Vagina (tissue), 2 donors: ENCODE measurements around the gene KBTBD6.

Experiments
- CTCF ChIP-seq, 3 experiments: fragments of 450-650 bp in 2 of 3; fragments of 200-600 bp in 1 of 3; sonication (generic) in 1 of 3; IDR thresholded peaks; one replicate each; pipeline ENCODE4 v1.5.1; 2017 to 2019; ENCODE audit warnings: antibody characterized with exemption in 3 of 3, mild to moderate bottlenecking in 2 of 3, moderate library complexity in 2 of 3
- POLR2A ChIP-seq, 2 donors: fragments of 450-650 bp; IDR thresholded peaks; one replicate each; pipeline ENCODE4 v1.6.1; 2017; ENCODE audit warnings: antibody characterized with exemption in 2 of 2, mild to moderate bottlenecking in 2 of 2, moderate library complexity in 2 of 2
- POLR2AphosphoS5 ChIP-seq, 2 donors: sonication (generic); formaldehyde crosslinking; IDR thresholded peaks; one replicate each; pipeline ENCODE4 v1.9.0; 2017; ENCODE audit warnings: antibody characterized with exemption in 2 of 2, mild to moderate bottlenecking in 2 of 2, low read depth in 1 of 2; ENCODE audit not compliant: insufficient read depth in 1 of 2

GRCh38 chr13:41130356-41130755, 2.2 kb downstream of the KBTBD6 start:
- TF ChIP-seq CTCF (IDR thresholded peaks at IDR 0.05) (no peak), POLR2A (IDR thresholded peaks at IDR 0.05) (no peak), POLR2AphosphoS5 (IDR thresholded peaks at IDR 0.05; ENCODE audit: insufficient read depth in 1 of 2, low read depth in 1 of 2) (no peak)
